ENCODE measurements around the gene LRRC61.
"Not testable (repeated sequence)": the region's sequence is repeated elsewhere in the genome, so short reads cannot be mapped to it uniquely, and the experiment has no call there.

The LRRC61 gene

GRCh38 chr7:150307904-150308303 lies 15.3 kb upstream of the LRRC61 start:
- DNase-seq = no peak

- DNase-seq = no peak
These were observed 14.6 kb upstream of the LRRC61 start for GRCh38 chr7:150308575-150308974.

- no peak for DNase-seq
These were observed 12.0 kb upstream of the LRRC61 start for GRCh38 chr7:150311146-150311545.

GRCh38 chr7:150311711-150312110 lies 11.4 kb upstream of the LRRC61 start:
- no peak for DNase-seq

GRCh38 chr7:150312649-150313366 lies 10.3 kb upstream of the LRRC61 start:
- DNase-seq = not testable (repeated sequence)

- DNase-seq = no peak
These were observed 9.8 kb upstream of the LRRC61 start for GRCh38 chr7:150313367-150313809.

GRCh38 chr7:150313870-150314269 lies 9.3 kb upstream of the LRRC61 start:
- DNase-seq = no peak

- DNase-seq = no peak
These were observed 8.4 kb upstream of the LRRC61 start for GRCh38 chr7:150314639-150315239.

- not testable (repeated sequence) for DNase-seq
These were observed 6.2 kb upstream of the LRRC61 start for GRCh38 chr7:150316987-150317386.

- no peak for DNase-seq
These were observed 5.3 kb upstream of the LRRC61 start for GRCh38 chr7:150317748-150318444.

GRCh38 chr7:150321788-150322113 lies 1.4 kb upstream of the LRRC61 start:
- DNase-seq = no peak

GRCh38 chr7:150322114-150322832 lies 882 bp upstream of the LRRC61 start:
- no peak for DNase-seq

GRCh38 chr7:150323682-150324372 lies 672 bp downstream of the LRRC61 start:
- no peak for DNase-seq

GRCh38 chr7:150324373-150324961 lies 1.3 kb downstream of the LRRC61 start:
- no peak for DNase-seq

GRCh38 chr7:150325110-150325611 lies 2.0 kb downstream of the LRRC61 start:
- DNase-seq = no peak

GRCh38 chr7:150325901-150326300 lies 2.7 kb downstream of the LRRC61 start:
- DNase-seq = no peak

GRCh38 chr7:150326657-150327268 lies 3.6 kb downstream of the LRRC61 start:
- no peak for DNase-seq

- no peak for DNase-seq
These were observed 4.2 kb downstream of the LRRC61 start for GRCh38 chr7:150327308-150327707.

- DNase-seq = peak; percentile 45
These were observed 6.4 kb downstream of the LRRC61 start for GRCh38 chr7:150329331-150330120.

GRCh38 chr7:150330211-150330885 lies 7.2 kb downstream of the LRRC61 start:
- DNase-seq = no peak
